H9 (cell line): ENCODE data around the gene PITPNM2. TPM values are rescaled to one million over a fixed set of nuclear protein-coding genes. Genes with fewer than 3 reads are reported as not detected.

Experiments used
- DNase-seq: peaks from one replicate; pipeline ENCODE4 v3.0.0-alpha.2; 2017
- H2AFZ ChIP-seq: one replicate; pipeline ENCODE4 v1.6.1; 2013; ENCODE audit warnings: mild to moderate bottlenecking, low read length, control low read depth, moderate library complexity
- H2AK5ac ChIP-seq: 2 replicates; pipeline ENCODE4 v1.6.1; 2013; ENCODE audit warnings: low read length, control low read depth, mixed read lengths; ENCODE audit not compliant: insufficient read length
- H2BK120ac ChIP-seq: one replicate; pipeline ENCODE4 v1.6.1; 2013; ENCODE audit warnings: low read depth, mild to moderate bottlenecking, low read length, control low read depth, inconsistent platforms; ENCODE audit not compliant: poor library complexity, severe bottlenecking
- H2BK12ac ChIP-seq: 2 replicates; pipeline ENCODE4 v1.6.1; 2013; ENCODE audit warnings: low read length, control low read depth, mixed read lengths, low read depth; ENCODE audit not compliant: insufficient read length
- H2BK15ac ChIP-seq: 2 replicates; pipeline ENCODE4 v1.6.1; 2013; ENCODE audit warnings: low read depth, low read length, control low read depth
- H2BK20ac ChIP-seq: one replicate; pipeline ENCODE4 v1.6.1; 2013; ENCODE audit warnings: low read depth, mild to moderate bottlenecking, low read length, control low read depth, inconsistent platforms; ENCODE audit not compliant: poor library complexity, severe bottlenecking
- H2BK5ac ChIP-seq: 2 replicates; pipeline ENCODE4 v1.6.1; 2013; ENCODE audit warnings: low read length, control low read depth, mixed read lengths; ENCODE audit not compliant: insufficient read length
- H3K14ac ChIP-seq: 2 replicates; pipeline ENCODE4 v1.6.1; 2013; ENCODE audit warnings: low read length, control low read depth; ENCODE audit not compliant: insufficient read depth
- H3K18ac ChIP-seq: 2 replicates; pipeline ENCODE4 v1.6.1; 2013; ENCODE audit warnings: low read depth, mild to moderate bottlenecking, mixed read lengths, low read length, control low read depth; ENCODE audit not compliant: insufficient read length
- H3K23ac ChIP-seq: 2 replicates; pipeline ENCODE4 v1.6.1; 2013; ENCODE audit warnings: low read length, control low read depth, mixed read lengths, low read depth; ENCODE audit not compliant: insufficient read length
- H3K23me2 ChIP-seq: 2 replicates; pipeline ENCODE4 v1.6.1; 2013; ENCODE audit warnings: low read depth, mild to moderate bottlenecking, mixed read lengths, low read length, control low read depth; ENCODE audit not compliant: insufficient read length, poor library complexity, severe bottlenecking
- H3K27ac ChIP-seq: 2 replicates; pipeline ENCODE4 v1.5.1; 2013; ENCODE audit warnings: low read length, control low read depth, mixed read lengths, low read depth; ENCODE audit not compliant: insufficient read length
- H3K27me3 ChIP-seq: 2 replicates; pipeline ENCODE4 v1.6.1; 2013; ENCODE audit warnings: low read length, control low read depth, inconsistent platforms; ENCODE audit not compliant: insufficient read depth
- H3K4ac ChIP-seq: 2 replicates; pipeline ENCODE4 v1.6.1; 2013; ENCODE audit warnings: low read depth, mild to moderate bottlenecking, control low read depth, inconsistent platforms, low read length, moderate library complexity
- H3K4me1 ChIP-seq: 2 replicates; pipeline ENCODE4 v1.6.1; 2013; ENCODE audit warnings: low read length, control low read depth, inconsistent platforms; ENCODE audit not compliant: insufficient read depth
- H3K4me2 ChIP-seq: 2 replicates; pipeline ENCODE4 v1.6.1; 2013; ENCODE audit warnings: low read length, control low read depth, mixed read lengths; ENCODE audit not compliant: insufficient read length, insufficient read depth
- H3K56ac ChIP-seq: 2 replicates; pipeline ENCODE4 v1.6.1; 2013; ENCODE audit warnings: low read depth, mild to moderate bottlenecking, mixed read lengths, low read length, control low read depth; ENCODE audit not compliant: insufficient read length
- H3K79me1 ChIP-seq: 2 replicates; pipeline ENCODE4 v1.6.1; 2013; ENCODE audit warnings: low read depth, mild to moderate bottlenecking, moderate library complexity, low read length, control low read depth, inconsistent platforms; ENCODE audit not compliant: insufficient read depth, poor library complexity, severe bottlenecking
- H3K79me2 ChIP-seq: 2 replicates; pipeline ENCODE4 v1.6.1; 2013; ENCODE audit warnings: low read length, control low read depth, inconsistent platforms; ENCODE audit not compliant: insufficient read depth
- H3K9ac ChIP-seq: 2 replicates; pipeline ENCODE4 v1.6.1; 2013; ENCODE audit warnings: low read length, control low read depth, mixed read lengths; ENCODE audit not compliant: insufficient read length; ENCODE audit errors: extremely low read depth
- H3K9me3 ChIP-seq: one replicate; pipeline ENCODE4 v1.6.1; 2013; ENCODE audit warnings: low read depth, low read length, inconsistent platforms; ENCODE audit not compliant: control insufficient read depth
- H3T11ph ChIP-seq: one replicate; pipeline ENCODE4 v1.6.1; 2013; ENCODE audit warnings: mild to moderate bottlenecking, low read length, control low read depth, inconsistent platforms
- H4K20me1 ChIP-seq: one replicate; pipeline ENCODE4 v1.6.1; 2013; ENCODE audit not compliant: control insufficient read depth, insufficient read length, insufficient read depth
- H4K5ac ChIP-seq: 2 replicates; pipeline ENCODE4 v1.6.1; 2013; ENCODE audit warnings: low read depth, mild to moderate bottlenecking, mixed read lengths, low read length, control low read depth; ENCODE audit not compliant: insufficient read length
- H4K8ac ChIP-seq: replicated peaks from 2 replicates; pipeline ENCODE4 v1.6.1; 2013; ENCODE audit warnings: low read length, control low read depth, mixed read lengths, low read depth; ENCODE audit not compliant: insufficient read length
- H4K91ac ChIP-seq: 2 replicates; pipeline ENCODE4 v1.6.1; 2013; ENCODE audit warnings: low read depth, mild to moderate bottlenecking, moderate library complexity, mixed read lengths, low read length, control low read depth; ENCODE audit not compliant: insufficient read length
- H3K27ac Mint-ChIP-seq, 3 experiments: 2 replicates in 2 of 3; 3 replicates in 1 of 3; pipeline ENCODE4 v1.8.0; 2020 to 2021; ENCODE audit warnings: mixed read lengths in 3 of 3, mild to moderate bottlenecking in 1 of 3, moderate library complexity in 1 of 3
- H3K27me3 Mint-ChIP-seq: 2 replicates; pipeline ENCODE4 v1.8.0; 2021; ENCODE audit warnings: low read depth, mild to moderate bottlenecking, moderate library complexity, mixed read lengths
- H3K36me3 Mint-ChIP-seq, 3 experiments: 2 replicates in 2 of 3; 3 replicates in 1 of 3; pipeline ENCODE4 v1.8.0; 2020 to 2021; ENCODE audit warnings: low read depth in 3 of 3, mixed read lengths in 3 of 3; ENCODE audit not compliant: insufficient read depth in 1 of 3
- H3K4me1 Mint-ChIP-seq, 2 experiments: 2 replicates each; pipeline ENCODE4 v1.8.0; 2020; ENCODE audit warnings: mixed read lengths in 2 of 2
- H3K4me3 Mint-ChIP-seq, 2 experiments: 2 replicates in 1 of 2; 3 replicates in 1 of 2; pipeline ENCODE4 v1.8.0; 2020 to 2021; ENCODE audit warnings: mild to moderate bottlenecking in 2 of 2, mixed read lengths in 2 of 2, moderate library complexity in 1 of 2
- H3K9me3 Mint-ChIP-seq, 2 experiments: 2 replicates in 1 of 2; 3 replicates in 1 of 2; pipeline ENCODE4 v1.8.0; 2020; ENCODE audit warnings: mild to moderate bottlenecking in 2 of 2, mixed read lengths in 2 of 2, moderate library complexity in 1 of 2
- WGBS: extraction: QIAGEN DNeasy Blood & Tissue Kit; methylation state at CpG from one replicate; pipeline ENCODE4 v1.1.7; 2013; ENCODE audit warnings: missing lambda C conversion rate, low lambda C conversion rate, mixed read lengths; ENCODE audit not compliant: insufficient read length; ENCODE audit errors: extremely low coverage; 5-methylcytosine and 5-hydroxymethylcytosine counted together
- total RNA-seq: library from RNA; stranded (reverse); gene quantifications from 2 replicates; pipeline ENCODE4 v1.2.1, GENCODE V29; 2021
- TF ChIP-seq, protein P1 (sequence below): fragments of 200-600 bp; sonication (generic); conservative IDR thresholded peaks from 3 replicates; pipeline ENCODE4 v1.8.0; 2021; ENCODE audit warnings: antibody characterized with exemption, mild to moderate bottlenecking

Gene PITPNM2
- total RNA-seq, 1 experiment from 2014 or later, result 1.2 TPM

GRCh38 chr12:123167329-123167728, 16.4 kb upstream of the PITPNM2 start:
- Histone ChIP-seq H4K8ac (no peak overlapping the region), H2BK120ac (no peak overlapping the region), H3K4me1 (no peaks in the 10 kb centered on the region; the same call in 1 of the 2 replicates), H3K14ac (no peak overlapping the region), H3T11ph (no peak overlapping the region), H3K4me2 (no peak overlapping the region), H3K23me2 (no peaks in the 10 kb centered on the region), H2BK12ac (no peak overlapping the region), H3K56ac (no peak overlapping the region), H4K91ac (no peak overlapping the region), H3K23ac (no peak overlapping the region), H3K79me1 (no peaks in the 10 kb centered on the region), H3K4ac (no peak overlapping the region), H2BK5ac (no peak overlapping the region), H4K5ac (no peak overlapping the region), H2AFZ (no peak overlapping the region), H4K20me1 (no peaks in the 10 kb centered on the region), H3K27me3 (no peaks in the 10 kb centered on the region), H3K79me2 (no peaks in the 10 kb centered on the region), H3K18ac (no peak overlapping the region), H2BK20ac (no peak overlapping the region), H2AK5ac (no peak overlapping the region), H3K9ac (no peak overlapping the region), H2BK15ac (no peak overlapping the region), H3K27ac (no peak overlapping the region), H3K9me3 (no peaks in the 10 kb centered on the region)
- no peak overlapping the region for H3K4me3 Mint-ChIP-seq
- H3K9me3 Mint-ChIP-seq, result no peaks in the 10 kb centered on the region
- TF ChIP-seq, protein P1, sequence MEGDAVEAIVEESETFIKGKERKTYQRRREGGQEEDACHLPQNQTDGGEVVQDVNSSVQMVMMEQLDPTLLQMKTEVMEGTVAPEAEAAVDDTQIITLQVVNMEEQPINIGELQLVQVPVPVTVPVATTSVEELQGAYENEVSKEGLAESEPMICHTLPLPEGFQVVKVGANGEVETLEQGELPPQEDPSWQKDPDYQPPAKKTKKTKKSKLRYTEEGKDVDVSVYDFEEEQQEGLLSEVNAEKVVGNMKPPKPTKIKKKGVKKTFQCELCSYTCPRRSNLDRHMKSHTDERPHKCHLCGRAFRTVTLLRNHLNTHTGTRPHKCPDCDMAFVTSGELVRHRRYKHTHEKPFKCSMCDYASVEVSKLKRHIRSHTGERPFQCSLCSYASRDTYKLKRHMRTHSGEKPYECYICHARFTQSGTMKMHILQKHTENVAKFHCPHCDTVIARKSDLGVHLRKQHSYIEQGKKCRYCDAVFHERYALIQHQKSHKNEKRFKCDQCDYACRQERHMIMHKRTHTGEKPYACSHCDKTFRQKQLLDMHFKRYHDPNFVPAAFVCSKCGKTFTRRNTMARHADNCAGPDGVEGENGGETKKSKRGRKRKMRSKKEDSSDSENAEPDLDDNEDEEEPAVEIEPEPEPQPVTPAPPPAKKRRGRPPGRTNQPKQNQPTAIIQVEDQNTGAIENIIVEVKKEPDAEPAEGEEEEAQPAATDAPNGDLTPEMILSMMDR, result no peak
- DNase-seq, result no peak
- H3K27ac Mint-ChIP-seq, result no peak overlapping the region; a peak in 1 of 7 replicates
- H3K36me3 Mint-ChIP-seq, result peaks cover 3 to 57% (median 54%) of the 10 kb centered on the region in 3 experiments; a peak in 6 of 7 replicates
- no peaks in the 10 kb centered on the region for H3K27me3 Mint-ChIP-seq
- H3K4me1 Mint-ChIP-seq, result peaks cover 7 to 10% of the 10 kb centered on the region in 2 experiments
- no CpG with 5 or more reads among the region's 2 CpGs for WGBS
